Thoracic aorta endothelial cell (primary cell): ENCODE results near the gene ITM2C. TPM values are rescaled to one million over a fixed set of nuclear protein-coding genes. Genes with fewer than 3 reads are reported as not detected.

Experiments used
- total RNA-seq: library from RNA; depleted of rRNA; stranded (reverse); fragments of >200 nt; gene quantifications from 2 replicates; pipeline ENCODE4 v1.2.3, GENCODE V29; 2012

ITM2C gene, protein sequence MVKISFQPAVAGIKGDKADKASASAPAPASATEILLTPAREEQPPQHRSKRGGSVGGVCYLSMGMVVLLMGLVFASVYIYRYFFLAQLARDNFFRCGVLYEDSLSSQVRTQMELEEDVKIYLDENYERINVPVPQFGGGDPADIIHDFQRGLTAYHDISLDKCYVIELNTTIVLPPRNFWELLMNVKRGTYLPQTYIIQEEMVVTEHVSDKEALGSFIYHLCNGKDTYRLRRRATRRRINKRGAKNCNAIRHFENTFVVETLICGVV
- total RNA-seq, result 2.0 and 3.9 TPM in 2 replicates

DNA sequence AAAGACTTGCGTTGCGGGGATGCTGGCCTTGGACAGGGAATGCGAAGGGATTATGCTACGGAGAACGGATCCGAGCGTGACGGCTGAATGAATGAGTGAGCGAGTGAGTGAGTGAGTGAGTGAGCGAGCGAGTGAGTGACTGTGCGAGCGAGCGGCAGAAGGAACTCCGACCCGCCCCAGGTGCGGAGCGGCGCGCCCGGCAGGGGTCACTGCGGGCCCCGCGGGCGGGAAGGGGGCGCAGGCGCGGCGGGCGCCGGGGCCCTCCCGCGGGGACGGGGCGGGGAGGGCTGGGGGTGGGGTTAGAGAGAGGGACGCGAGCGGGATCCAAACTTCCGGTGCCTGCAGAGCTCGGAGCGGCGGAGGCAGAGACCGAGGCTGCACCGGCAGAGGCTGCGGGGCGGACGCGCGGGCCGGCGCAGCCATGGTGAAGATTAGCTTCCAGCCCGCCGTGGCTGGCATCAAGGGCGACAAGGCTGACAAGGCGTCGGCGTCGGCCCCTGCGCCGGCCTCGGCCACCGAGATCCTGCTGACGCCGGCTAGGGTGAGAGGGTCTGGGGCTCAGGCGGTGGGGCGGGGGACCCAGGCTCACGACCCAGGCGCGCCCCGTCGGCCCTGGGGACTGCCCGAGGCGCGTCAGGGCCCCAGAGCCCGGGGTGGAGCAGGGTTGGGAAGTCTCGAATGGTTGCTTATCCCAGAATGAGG lies at the start of gene ITM2C:
Gene ITM2C (plus strand): TSS at position 338 of the 702 bp plus-strand sequence. CDS start 84 bp downstream, at position 422.

DNA sequence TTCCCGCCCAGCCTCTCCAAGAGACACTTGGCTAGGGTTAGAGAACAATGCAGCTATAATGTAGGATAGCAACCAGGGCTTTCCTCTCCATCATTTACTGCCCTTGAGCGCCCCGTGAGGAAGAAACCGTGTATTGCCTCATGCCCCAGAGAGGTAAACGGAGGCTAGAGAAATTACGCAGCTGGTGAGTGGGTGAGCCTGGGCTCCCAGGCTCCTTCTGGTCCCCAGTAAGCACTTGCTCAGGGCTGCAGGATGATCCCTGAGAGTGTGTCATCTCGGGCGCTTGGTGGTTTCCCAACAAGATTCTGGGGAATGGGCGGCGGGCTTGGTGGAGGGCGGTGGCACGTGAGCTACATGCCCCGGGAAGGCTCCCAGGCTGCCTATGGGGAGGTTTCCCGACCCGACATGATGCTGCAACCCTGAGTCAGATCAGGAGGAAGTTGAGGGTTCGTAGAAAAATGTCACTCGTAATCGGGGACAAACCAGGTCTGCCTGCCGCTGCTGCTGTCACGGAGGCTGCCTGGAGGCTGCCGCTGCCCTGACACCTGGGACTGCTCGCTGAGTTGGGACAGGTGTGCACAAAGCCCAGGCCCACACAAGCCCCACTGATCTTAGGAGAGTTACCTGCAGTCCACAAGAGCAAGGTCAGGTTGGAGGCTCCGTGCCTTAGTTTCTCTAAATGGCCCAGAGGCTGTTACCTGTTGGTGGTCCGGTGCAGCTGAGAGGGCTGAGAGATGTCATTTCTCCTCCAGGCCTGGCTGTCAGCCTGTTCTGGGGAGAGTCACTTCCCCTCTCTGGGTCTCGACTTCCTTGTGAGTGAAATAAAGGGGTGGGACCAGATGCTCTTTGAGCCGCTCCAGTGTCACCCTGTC lies 60.0 kb downstream of the ITM2C start, which contains the start of gene GPR55:
Gene GPR55 (minus strand): TSS at position 773 of the 872 bp plus-strand sequence. CDS start 14,280 bp downstream, outside the sequence.

Other genes starting within 250 kb of the ITM2C start
- gene CAB39, start 152.1 kb upstream of the ITM2C start, total RNA-seq, result 94.0 and 95.9 TPM in 2 replicates
- gene GPR55, start 60.3 kb downstream of the ITM2C start, total RNA-seq, result not detected in 2 replicates
- not detected in 2 replicates for gene SPATA3, start 131.2 kb downstream of the ITM2C start, total RNA-seq
- gene C2orf72, start 172.6 kb downstream of the ITM2C start, total RNA-seq, result under 0.01 TPM in 1 of 2 replicates, not detected in the other
- gene PSMD1, start 191.9 kb downstream of the ITM2C start, total RNA-seq, result 215 and 221 TPM in 2 replicates